Raji (cell line): Measurements from ENCODE around the gene MOCS3.
A peak's percentile ranks its signal among the peaks of the same experiment; 100 is the strongest.

ENCODE experiments used
- POLR2A ChIP-seq: IDR thresholded peaks from 2 replicates; pipeline ENCODE4 v1.6.1; 2011; ENCODE audit warnings: low read depth, low read length, control low read depth; ENCODE audit not compliant: insufficient read depth

The MOCS3 gene

DNA sequence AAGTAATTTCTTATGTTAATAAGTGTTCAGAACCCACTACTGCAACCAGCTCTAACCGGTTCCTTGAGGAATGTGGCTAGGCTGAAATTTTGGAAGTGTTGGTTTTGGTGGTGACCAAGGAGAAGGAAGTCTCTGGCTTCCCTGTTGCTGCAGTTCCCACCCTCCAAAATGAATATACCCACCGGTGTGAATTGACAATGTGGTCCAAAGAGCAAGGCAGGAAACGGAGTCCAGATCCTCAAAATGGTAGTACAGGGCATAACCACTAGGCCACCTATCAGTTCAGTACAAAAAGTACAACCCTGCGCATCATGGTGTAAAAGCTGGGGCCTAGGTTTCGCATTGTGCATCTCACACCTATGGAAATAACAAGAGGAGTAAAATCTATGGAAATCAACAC lies 30.1 kb upstream of the MOCS3 start:
- TF ChIP-seq POLR2A: no peak

DNA sequence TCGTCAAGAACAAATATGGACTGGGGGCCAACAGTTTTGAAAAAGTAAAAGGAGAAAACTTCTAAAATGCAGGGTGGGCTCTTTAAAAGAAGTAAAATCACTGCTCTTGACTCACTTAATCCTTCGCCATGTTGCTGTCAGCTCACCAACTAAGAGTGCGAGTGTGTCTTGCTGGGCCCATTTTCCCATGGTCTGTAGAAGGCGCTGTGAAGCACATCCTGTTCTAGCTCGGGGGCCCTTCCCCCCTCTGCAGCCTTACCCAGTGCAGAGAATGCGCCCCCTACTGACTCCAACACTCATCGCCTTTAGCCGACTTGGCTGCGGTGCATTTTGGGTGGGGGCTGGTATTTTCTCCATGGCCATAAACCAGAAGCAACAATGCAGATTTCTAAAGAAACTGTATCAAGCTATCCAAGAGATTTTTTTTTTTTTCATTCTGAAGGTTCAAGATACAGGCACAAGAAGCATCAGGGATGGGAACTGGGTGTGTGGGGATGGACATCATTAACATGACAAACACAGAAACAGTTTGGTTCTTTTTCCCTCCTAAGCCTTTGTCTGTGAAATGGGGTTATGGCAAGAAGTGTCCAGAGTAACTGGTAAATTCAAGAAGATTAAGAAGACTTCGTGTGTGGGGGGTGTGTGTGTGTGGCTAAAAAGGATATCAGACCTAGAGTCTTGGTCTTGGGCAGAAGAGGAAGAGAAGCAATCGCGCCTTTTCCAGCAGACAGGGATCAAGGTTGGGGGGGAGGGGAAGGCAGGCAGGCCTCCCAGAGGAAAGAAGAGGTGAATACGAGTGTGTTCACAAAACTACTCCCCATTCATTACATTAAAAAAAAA lies 29.1 kb upstream of the MOCS3 start:
- TF ChIP-seq POLR2A: 0 out of 2 replicates have a peak, but pooled peaks have one; percentile 30

DNA sequence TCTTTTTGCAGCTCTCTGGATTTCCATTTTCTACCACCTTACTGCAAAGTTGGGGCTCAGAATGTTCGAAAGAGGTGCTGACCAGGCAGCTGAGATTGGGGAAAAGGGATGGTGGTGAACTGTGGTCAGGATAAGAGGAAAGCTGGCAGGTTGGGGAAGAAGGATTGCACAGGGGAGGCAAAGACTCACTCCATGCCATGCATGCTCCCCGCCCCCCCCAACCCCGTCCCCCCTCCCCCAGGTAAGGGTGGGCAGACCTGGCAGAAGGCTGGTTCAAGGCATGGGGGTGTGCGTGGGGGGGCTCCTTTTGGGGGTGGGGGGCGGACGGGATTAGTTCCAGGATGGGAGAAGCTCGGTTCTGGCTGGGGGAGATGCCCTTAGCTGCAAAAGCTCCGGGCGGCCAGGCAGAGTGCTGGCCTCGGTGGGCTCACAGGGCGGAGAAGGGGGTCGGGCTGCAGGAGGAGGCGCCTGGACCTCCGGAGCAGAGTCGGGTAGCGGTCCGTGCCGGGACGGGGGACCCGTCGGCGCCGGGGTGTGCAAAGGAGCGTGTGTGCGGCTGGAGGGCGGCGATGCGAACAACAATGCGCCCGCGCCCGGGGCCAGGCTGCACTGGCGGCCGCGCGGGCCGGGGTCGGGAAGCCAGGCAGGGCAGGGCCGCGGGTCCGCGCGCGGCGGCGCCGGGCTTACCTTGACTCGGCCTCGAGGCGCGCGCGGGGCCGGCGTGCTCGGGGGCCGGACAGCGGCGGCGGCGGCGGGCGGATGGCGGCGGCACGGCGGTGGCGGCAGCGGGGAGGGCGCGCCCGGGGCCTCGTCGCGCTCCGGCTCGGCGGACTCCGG lies 28.3 kb upstream of the MOCS3 start:
- peak; percentile 51 for TF ChIP-seq POLR2A

DNA sequence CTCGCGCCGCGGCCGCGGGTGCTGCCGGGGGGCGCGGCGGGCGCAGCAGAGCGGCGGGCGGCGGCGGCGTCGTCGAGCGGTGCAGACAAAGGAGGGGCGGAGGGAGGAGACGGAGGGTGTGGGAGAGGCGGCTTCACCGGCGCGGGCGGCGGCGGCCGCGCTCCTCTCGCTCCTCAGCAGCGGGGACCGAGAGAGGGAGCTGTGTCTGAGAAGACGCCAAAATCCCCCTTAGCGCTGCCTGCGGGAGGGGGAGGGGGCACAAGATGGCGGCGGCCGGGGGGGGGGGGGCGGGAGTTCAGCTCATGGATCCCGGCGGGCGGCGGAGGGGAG lies 27.7 kb upstream of the MOCS3 start:
- peak; percentile 45; the same call in 1 of the 2 replicates for TF ChIP-seq POLR2A

DNA sequence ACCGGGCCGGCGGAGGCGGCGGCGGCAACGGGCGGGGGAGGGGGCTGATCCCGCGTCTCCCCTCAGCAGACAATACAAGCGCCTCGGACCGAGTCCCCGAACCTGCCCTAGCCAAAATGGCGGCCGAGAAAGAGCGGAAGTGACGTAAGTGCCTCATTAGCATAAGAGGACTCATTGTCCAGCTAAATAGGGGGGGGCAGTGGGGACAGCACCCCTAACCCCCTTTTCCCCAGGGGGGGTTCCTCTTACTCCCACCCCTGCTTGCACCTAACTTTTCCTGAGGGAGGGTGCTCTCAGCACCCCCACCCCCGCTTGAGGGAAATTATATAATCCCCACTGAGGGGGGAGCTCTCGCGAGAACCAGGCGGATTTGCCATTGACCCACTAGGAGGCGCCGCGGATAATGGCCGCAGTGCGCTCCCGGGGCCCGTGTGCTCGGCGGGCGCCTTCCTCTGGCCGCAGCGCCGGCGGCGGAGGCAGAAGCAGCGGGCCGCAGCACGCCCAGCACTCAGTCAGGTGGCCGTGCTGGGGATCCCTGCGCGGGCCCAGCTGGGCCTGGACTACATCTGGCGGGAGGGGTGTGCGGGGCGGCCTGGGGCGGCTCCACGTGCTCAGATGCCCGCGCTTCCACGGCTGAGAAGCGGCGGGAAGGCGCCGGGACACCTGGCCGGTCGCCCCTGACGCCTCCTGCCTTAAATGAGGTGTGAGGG lies 27.2 kb upstream of the MOCS3 start, which contains the start of gene ADNP:
Gene ADNP, minus strand, starts transcription at position 132 of the 710 bp plus-strand sequence. CDS start 27,441 bp downstream, outside the sequence.
- TF ChIP-seq POLR2A: peak; percentile 48

DNA sequence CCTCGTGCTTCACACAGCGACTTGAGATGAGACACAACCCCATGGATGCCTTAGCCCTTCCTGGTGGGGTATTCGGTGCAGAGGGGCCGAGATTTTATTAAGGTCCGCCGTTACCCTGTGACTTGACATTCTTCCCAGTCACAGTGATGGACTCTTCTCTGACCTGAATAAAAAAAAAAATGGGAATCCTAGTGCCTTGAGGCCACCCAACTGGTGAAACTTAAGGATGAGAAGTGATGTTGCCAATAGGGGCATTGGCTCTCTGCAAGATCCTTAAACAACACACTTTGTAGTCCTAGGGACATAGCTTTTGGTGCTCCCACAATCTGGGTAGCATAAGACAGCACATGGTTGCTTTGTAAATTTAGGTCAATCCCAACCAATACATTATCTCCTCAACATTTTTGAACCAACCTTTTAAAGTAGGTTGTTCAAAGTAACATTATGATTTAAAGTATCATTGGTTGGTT lies 26.6 kb upstream of the MOCS3 start:
- TF ChIP-seq POLR2A: no peak

DNA sequence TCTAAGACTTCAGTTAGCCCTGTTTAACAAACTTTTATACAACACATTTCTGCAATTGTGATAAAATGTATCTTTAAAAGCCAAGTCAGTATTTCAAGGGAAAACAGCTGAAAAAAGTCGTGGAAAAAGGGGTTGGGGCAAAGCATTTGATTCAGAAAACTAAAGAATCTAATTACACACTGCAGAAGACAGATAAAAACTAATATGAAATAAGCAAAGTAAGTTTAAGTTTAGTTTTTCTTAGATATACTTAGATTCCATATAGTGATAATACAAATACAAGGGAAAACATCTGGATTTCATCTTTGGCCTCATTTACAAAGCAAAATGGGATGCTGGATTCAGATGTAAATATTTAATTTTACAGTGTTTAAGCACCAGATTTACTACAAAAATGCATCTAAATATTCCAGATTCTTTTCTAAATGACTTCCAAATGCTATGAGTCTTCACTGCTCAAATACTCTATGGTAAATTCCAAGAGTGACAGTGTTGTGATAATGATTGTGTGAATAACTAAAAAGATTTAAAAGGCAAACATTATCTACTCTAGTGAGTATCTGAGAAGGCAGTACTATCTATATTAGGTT lies 25.8 kb upstream of the MOCS3 start:
- TF ChIP-seq POLR2A: no peak

DNA sequence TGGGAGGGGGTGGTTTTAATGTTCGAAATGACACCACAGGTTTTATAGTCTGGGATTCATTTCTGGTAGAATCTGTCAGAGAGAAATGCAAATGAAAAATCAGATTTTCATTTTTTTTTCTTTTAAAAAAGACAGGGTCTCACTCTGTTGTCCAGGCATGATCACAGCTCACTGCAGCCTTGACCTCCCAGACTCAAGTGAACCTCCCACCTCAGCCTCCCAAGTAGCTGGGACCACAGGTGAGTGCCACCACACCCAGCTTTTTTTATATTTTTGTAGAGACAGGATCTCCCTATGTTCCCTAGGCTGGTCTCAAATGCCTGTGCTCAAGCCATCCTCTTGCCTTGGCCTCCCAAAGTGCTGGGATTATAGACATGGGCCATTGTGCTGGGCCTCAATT lies 25.0 kb upstream of the MOCS3 start:
- TF ChIP-seq POLR2A: no peak

DNA sequence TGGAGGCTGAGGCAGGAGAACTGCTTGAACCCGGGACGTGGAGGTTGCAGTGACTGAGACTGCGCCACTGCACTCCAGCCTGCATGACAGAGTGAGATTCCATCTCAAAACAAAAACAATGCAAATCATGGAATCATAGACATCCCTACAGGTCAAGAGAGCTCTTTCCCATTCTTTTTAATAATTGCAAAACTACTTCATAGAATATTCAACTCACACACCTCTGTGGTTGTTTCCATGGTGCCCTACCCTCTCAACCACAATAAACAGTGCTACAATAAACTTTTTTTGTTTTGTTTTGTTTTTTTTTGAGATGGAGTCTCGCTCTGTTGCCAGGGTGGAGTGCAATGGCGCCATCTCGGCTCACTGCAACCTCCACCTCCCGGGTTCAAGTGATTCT lies 15.5 kb upstream of the MOCS3 start:
- TF ChIP-seq POLR2A: no peak

DNA sequence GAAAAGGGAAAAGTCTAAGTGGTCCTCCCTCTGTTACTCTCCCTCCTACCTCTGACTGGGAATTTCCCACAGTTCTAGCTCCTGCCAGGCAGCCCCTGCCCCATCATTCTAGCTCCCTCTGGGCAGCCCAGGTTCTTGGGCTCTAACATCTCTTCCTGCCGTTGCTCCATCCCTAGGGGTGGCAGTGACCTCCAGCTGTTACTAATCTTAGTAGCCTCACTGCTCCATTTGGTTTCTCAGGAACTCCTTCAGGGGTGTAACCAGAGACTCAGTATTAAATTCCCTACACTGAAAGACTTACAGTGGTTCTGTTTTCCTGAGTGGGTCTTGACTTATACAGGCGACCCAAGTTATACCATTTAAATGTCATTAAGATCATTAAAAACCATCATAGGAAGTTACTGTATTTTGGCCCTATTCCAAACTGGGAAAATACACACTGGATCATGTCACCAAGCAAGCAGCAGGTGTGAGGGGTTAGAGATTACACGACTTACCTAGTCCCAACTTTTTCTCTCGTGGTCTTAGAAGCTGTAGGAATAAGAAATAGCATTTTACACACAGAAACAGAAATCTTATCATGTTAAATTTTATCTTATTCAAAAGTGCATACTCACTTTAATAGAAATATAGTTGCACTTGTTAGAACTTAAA lies 10.4 kb upstream of the MOCS3 start:
- TF ChIP-seq POLR2A: no peak

DNA sequence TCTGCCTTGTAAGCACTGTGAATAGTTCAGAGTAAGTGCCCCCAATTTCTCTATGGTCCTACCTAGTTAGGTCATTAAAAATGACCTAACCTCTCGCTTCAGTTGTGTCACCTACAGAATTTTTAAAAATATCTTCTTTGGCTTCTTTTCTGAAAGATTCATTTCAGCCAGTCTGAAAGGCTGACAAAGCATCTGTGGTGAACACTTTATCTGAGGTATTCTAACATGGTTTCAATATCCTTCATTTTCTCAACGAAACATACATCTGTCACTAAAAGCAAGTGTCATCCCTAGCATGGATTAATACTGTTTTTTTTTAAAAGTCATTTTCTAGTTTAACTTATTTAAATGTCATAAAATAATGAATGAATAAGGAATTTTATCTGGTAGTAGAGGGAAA lies 5.4 kb upstream of the MOCS3 start:
- TF ChIP-seq POLR2A: no peak

DNA sequence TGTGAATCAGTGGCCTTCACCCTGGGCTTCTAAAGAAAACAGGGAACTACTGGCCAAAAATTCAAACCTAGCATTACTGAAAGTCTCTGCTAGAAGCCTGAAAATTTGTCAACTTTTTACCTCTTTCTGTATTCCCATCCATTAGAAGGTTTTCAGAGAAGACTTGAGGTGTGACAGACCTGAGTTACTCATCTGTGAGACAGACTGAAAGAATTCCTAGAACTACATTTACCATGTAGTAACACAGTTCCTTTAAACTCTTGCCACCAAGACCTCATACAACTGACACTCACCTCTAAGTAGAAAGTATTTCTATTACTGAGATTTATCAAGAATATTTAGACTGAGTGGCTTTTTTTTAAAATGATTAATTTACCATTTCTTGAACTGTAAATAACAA lies 4.8 kb upstream of the MOCS3 start:
- TF ChIP-seq POLR2A: no peak

DNA sequence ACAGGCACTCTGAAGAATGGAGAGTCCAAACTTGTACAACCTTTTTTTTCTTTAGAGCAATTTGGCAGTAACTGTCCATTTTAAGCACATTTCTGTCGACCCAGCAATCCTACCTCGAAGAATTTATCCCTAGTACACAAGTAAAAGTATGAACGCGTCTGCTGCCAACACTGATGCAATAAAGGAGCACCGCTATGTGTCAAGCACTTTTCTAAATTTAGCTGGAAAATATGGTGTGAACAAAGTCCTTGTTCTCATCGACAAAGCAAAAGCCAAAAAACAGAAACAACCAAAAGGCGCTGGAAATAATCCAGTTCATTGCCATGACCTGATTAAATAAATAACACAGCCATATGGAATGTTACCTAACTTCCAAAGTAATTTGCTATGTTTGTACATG lies 1.3 kb upstream of the MOCS3 start:
- no peak for TF ChIP-seq POLR2A

DNA sequence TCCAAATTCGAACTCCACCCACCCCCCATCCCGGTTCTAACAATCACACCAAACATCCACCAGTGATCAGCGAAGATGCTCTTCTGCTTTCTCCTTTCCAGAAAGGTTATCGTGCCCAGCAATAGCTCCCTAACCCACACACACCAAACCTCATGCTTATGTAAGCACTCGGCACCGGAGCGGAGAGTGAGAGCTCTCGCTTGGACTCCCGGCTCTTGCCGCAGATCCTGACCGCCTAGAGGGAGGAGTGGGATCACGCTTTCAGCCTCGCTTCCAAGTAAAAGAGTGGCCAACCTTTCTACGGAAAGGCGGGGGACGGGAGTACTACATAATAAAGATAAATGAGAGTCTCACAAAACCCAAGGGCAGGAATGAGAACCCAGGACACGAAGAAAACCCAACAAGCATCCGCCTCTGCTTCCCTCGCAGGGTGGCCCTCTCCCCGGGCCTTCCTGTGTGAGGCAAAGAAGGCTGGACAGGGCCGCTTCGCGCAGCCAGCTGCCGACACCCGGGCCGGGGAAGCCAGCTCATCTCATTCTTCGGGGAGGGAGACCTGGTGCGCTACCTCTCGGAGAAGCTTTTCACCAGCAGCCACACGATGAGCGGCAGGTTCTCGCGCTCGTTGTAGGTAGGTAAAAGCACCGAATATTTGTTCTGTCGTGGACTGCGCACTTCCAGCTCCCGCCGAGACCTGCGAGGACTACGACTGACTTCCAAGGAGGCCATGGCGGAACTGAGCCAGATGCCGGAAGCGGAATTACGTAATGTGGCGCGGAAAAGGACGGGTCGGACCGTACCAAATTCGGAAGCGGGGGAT lies 612 bp upstream of the MOCS3 start, which contains the start of gene DPM1:
Gene DPM1, minus strand, starts transcription at position 735 of the 817 bp plus-strand sequence. Its CDS starts 9 bp downstream, at position 726.
- peak; percentile 99 for TF ChIP-seq POLR2A
